Uterus (tissue), 4 donors: ENCODE data around the gene TMC3. TPM values are rescaled to one million over a fixed set of nuclear protein-coding genes. Genes with fewer than 3 reads are reported as not detected.
"Not testable (repeated sequence)": the region's sequence is repeated elsewhere in the genome, so short reads cannot be mapped to it uniquely, and the experiment has no call there.

Experiments used
- DNase-seq, 2 donors: peaks; one replicate each; pipeline ENCODE4 v3.0.0-alpha.2; 2019 to 2020
- H3K27ac ChIP-seq, 2 donors: fragments of 200-600 bp; sonication (generic); 1 replicate in 1 of 2; 2 replicates in 1 of 2; pipeline ENCODE4 v1.5.1; 2016 to 2018
- H3K27me3 ChIP-seq, 2 donors: fragments of 200-600 bp; sonication (generic); one replicate each; pipeline ENCODE4 v1.5.1; 2018 to 2019; ENCODE audit warnings: control low read depth in 1 of 2
- H3K36me3 ChIP-seq, 2 donors: fragments of 200-600 bp; sonication (generic); one replicate each; pipeline ENCODE4 v1.5.1; 2019; ENCODE audit warnings: control low read depth in 1 of 2
- H3K4me1 ChIP-seq, 2 donors: fragments of 200-600 bp; sonication (generic); one replicate each; pipeline ENCODE4 v1.5.1; 2018 to 2019; ENCODE audit warnings: control low read depth in 1 of 2
- H3K4me3 ChIP-seq, 2 donors: fragments of 200-600 bp; sonication (generic); 1 replicate in 1 of 2; 2 replicates in 1 of 2; pipeline ENCODE4 v1.5.1; 2018 to 2019; ENCODE audit warnings: mild to moderate bottlenecking in 1 of 2
- H3K9me3 ChIP-seq, 2 donors: fragments of 200-600 bp; sonication (generic); one replicate each; pipeline ENCODE4 v1.5.1; 2019; ENCODE audit warnings: control low read depth in 1 of 2
- CTCF ChIP-seq, 4 experiments: fragments of 200-600 bp in 2 of 4; fragments of 450-650 bp in 2 of 4; sonication (generic) in 2 of 4; IDR thresholded peaks; one replicate each; pipeline ENCODE4 v1.5.1; 2016 to 2019; ENCODE audit warnings: antibody characterized with exemption in 4 of 4, mild to moderate bottlenecking in 2 of 4, moderate library complexity in 1 of 4
- POLR2A ChIP-seq, 2 donors: fragments of 450-650 bp; IDR thresholded peaks; one replicate each; pipeline ENCODE4 v1.6.1; 2016; ENCODE audit warnings: antibody characterized with exemption in 2 of 2, mild to moderate bottlenecking in 1 of 2, moderate library complexity in 1 of 2
- intact Hi-C: fragments of 100-400 bp; cut with DNase I; formaldehyde crosslinking; loops from one replicate; pipeline ENCODE4 v1.15.1; 2023; ENCODE audit warnings: low total_unique reads
- total RNA-seq, 4 donors: library from RNA; depleted of rRNA in 3 of 4; stranded (reverse); fragments of >200 nt in 3 of 4; gene quantifications; one replicate each; pipeline versions ENCODE4 v1.1.0 to v1.2.4, GENCODE V29; 2014 to 2023
- donor health status: DM: yes; HTN: yes; CAD: no.

TMC3 gene
- total RNA-seq, 4 donors from 2014 or later, result 0.14 TPM; not detected in 3

GRCh38 chr15:81349271-81349670 is 24.7 kb downstream of the TMC3 start:
- no peaks in the 10 kb centered on the region for H3K9me3 ChIP-seq
- H3K4me1 ChIP-seq, result no peaks in the 10 kb centered on the region
- H3K36me3 ChIP-seq, result no peaks in the 10 kb centered on the region
- H3K4me3 ChIP-seq, result no peak overlapping the region
- TF ChIP-seq CTCF (IDR thresholded peaks at IDR 0.05) (no peak), POLR2A (IDR thresholded peaks at IDR 0.05) (no peak)
- no peaks in the 10 kb centered on the region for H3K27me3 ChIP-seq
- DNase-seq, result no peak
- no peak overlapping the region for H3K27ac ChIP-seq
- intact Hi-C loops, result no loop called here

- DNase-seq, H3K4me1 ChIP-seq, H3K4me3 ChIP-seq, intact Hi-C loops, H3K27ac ChIP-seq, H3K27me3 ChIP-seq, H3K9me3 ChIP-seq, H3K36me3 ChIP-seq: not testable (repeated sequence)
Observed at GRCh38 chr15:81348691-81349090, 25.3 kb downstream of the TMC3 start.

GRCh38 chr15:81347910-81348309 is 26.1 kb downstream of the TMC3 start:
- H3K4me3 ChIP-seq, result no peak overlapping the region
- intact Hi-C loops, result no loop called here
- no peaks in the 10 kb centered on the region for H3K27me3 ChIP-seq
- no peak overlapping the region for H3K27ac ChIP-seq
- H3K36me3 ChIP-seq, result no peaks in the 10 kb centered on the region
- TF ChIP-seq CTCF (IDR thresholded peaks at IDR 0.05) (no peak), POLR2A (IDR thresholded peaks at IDR 0.05) (no peak)
- no peaks in the 10 kb centered on the region for H3K9me3 ChIP-seq
- H3K4me1 ChIP-seq, result no peaks in the 10 kb centered on the region
- no peak for DNase-seq

GRCh38 chr15:81346611-81347010 is 27.4 kb downstream of the TMC3 start:
- Histone ChIP-seq H3K9me3 (no peaks in the 10 kb centered on the region), H3K4me3 (no peak overlapping the region), H3K4me1 (no peaks in the 10 kb centered on the region), H3K36me3 (no peaks in the 10 kb centered on the region), H3K27me3 (no peaks in the 10 kb centered on the region), H3K27ac (no peak overlapping the region)
- TF ChIP-seq CTCF (IDR thresholded peaks at IDR 0.05) (no peak), POLR2A (IDR thresholded peaks at IDR 0.05) (no peak)
- intact Hi-C loops, result no loop called here
- DNase-seq, result no peak

- H3K36me3 ChIP-seq, result no peaks in the 10 kb centered on the region
- intact Hi-C loops, result no loop called here
Observed at GRCh38 chr15:81343371-81343770, 30.6 kb downstream of the TMC3 start.

More at GRCh38 chr15:81343371-81343770, 30.6 kb downstream of the TMC3 start:
- Histone ChIP-seq H3K9me3 (no peaks in the 10 kb centered on the region), H3K27ac (no peak overlapping the region), H3K4me3 (no peak overlapping the region), H3K27me3 (no peaks in the 10 kb centered on the region), H3K4me1 (peaks cover 0 to 6% of the 10 kb centered on the region in 2 donors)
- TF ChIP-seq CTCF (IDR thresholded peaks at IDR 0.05), result no peak
- no peak for TF ChIP-seq POLR2A (IDR thresholded peaks at IDR 0.05)
- no peak for DNase-seq
